GM18498 (cell line): ENCODE data around the gene NAXD.

Experiments
- ATAC-seq: cut with Tn5 transposase; IDR thresholded peaks from one replicate; pipeline ENCODE4 v1.9.1; 2021; ENCODE audit warnings: mild to moderate bottlenecking, moderate library complexity; ENCODE audit not compliant: unreplicated experiment

Gene NAXD

DNA sequence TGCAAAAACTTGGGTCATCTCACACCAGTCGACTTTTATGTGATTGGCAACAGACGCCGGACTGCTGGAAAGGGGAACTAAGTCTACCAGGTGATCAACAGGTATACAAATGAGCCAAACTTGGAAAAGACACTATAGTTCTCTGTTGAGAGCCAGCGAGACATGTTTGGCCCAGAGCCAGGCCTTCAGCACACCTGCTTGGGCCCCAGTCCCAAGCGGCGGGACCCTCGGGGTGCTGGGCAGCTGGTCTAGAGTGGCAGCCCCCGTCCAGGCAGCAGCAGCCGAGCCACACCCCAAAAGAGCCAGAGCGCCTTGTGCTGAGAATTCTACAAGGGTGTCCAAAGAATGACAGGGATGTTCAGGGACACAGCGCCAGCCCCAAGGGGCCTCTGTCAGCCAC is 28.0 kb downstream of the NAXD start:
- ATAC-seq = no peak

DNA sequence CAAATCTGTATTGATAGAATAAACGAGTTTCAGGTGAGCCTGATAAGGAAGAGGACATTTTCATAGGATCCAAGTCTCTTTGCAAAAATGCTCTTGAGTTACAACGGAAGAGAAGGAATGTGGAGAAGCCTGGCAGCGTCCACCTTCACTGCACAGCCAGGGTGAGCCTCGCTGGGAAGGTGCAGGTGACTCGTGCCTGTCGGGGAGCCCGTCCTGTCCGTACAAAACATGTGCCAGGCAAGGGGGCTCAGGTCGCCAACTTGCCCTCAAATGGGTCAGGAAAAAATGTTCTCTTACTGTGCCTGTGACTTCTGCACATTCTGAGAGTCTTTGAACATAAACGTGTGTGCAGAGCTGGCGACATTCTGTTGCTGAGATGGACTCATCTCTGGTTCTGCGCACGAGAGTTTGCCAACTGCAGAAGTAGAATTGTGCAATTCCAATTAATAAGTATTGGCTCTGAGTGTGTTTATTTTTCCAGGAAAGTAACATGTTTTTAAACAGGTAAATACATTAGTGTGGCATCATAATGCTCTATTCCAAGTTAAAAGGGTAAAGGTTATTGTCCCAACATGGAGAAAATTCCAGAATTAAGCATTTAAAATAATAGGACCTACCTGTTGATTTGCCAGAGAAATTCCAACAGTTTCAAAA is 28.6 kb downstream of the NAXD start:
- ATAC-seq = no peak

DNA sequence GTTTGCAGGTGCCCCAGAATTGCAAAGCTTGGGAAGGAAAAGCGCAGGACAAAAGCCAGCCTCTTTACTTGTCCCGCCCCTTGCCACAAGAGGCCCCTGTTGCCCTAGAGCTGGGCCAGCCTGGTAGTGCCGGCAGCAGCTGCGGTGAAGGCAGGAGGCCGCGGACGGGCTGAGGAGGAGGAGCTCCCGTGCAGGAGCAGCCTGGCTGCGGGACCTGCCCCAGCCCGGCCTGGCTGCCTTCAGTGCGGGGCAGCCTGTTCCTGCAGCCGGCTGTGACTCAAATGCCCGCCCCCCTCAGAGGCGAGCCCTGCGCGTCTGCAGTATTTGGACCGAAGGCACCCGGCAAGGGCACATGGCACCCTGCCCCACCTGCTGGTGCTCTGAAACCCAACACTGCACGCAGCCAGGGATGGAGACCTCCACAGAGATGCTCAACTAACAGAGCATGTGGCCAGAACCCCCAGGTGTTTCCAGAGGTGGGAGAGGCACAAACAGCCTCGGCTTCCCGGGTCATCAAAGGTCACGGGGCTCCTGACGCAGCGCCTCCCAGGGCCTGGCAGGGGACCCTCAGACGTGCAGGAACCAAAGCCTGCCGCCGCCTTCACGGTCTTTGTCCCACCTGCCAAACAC is 29.7 kb downstream of the NAXD start:
- peak; percentile 88 for ATAC-seq

DNA sequence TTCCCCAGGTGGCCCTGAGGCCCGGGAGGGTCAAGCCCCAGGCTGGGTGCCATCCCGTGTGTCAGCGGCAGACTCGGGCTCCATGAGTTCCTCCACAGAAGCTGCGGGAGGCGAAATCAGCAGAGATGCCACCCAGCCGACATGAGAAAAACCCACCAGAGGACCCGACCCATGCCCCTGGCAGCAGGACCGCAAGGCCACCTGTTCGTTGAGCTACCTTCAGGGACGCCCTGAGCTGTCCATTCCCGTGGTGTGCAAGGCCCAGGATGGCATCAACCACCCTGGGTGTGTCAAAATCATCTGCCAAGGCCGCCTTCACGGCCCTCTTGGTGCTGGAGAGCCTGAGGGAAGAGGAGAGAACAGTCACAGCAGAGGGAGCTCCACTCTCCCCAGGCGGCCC is 30.4 kb downstream of the NAXD start:
- ATAC-seq = no peak

DNA sequence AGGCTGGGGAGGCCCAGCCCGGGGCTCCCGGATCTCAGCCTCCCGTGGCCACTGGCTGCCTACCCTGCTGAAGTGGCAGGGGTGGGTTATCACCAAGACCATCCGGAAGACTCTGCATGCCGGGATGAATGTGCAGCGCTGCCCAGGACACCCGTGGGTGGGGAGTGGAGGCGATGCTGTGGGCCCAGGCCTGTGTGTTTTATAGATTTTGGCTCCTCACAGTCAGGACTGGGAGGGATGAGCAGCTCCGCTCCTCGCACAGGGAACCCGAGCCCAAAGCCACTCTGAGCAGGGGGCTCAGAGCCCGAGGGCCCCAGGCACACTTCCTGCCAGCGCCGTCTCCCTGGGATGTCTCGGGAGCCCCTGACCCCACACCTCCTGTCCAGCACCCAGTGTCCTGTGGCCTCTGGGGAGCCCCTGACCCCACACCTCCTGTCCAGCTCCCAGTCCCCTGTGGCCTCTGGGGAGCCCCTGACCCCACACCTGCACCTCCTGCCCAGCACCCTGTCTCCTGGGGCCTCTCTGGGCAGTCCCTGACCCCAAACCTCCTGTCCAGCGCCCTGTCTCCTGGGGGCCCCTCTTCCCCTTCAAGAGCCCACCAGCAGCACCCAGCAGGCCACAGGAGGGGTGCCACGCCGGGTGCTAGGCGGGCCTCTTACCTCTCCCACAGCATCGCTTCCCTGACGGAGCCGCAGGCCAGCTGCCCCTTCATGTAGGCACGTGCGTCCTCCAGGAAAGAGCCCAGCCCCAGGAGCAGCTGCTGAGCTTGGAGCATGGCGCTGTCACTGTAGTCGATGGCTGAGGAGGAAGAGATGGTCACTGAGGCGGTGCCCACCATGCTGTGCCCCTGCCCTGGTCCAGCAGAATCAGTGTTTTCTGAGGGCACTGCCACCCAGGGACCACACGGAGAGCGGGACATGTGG is 31.4 kb downstream of the NAXD start:
- ATAC-seq = no peak

DNA sequence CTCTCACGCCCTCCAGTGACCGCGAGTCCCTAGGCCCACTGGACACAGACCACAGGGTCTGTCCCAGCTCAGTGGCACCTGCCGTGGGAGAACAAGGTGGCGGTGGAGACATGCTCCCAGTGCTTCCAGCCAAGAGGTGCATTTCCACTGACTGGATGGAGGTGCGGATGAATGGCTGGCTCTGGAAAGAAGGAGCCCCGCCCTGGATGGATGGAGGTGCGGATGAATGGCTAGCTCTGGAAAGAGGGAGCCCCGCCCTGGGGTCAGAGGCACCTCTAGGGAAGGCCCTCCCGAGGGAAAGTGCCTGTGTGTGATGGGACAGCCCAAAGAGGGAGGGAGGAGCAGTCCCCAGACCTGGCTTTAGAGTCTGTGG is 32.0 kb downstream of the NAXD start:
- no peak for ATAC-seq

DNA sequence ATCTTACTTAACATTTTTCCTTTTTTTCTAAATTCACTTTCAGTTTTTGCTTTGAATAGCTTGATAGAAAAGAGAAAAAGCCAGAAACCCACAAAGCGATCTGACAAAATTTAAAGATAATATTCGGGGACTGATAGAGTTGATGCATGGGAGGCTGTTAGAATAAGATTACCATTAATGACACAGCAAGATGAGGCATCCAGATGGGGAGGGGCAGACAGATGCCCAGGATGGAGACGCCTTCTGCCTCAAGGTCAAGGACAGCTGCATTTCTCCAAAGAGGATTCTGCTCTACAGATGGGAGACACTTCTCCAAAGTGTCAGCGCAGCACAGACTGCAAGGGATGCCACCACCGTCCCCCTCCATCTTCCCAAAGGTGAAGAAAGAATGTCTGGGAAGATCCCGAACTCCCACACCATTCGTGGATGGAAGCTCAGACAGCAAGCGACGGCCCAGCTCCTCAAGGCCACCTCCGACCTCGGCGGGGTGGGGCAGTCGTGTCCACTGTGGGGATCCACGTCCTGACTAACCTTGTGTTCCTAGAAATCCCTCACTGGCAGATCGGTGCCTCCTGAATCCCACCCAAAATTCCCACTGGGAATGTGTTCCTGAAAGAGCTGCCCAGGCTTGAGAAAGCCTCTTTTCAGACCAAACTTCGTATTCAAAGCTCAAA is 32.9 kb downstream of the NAXD start:
- no peak for ATAC-seq

DNA sequence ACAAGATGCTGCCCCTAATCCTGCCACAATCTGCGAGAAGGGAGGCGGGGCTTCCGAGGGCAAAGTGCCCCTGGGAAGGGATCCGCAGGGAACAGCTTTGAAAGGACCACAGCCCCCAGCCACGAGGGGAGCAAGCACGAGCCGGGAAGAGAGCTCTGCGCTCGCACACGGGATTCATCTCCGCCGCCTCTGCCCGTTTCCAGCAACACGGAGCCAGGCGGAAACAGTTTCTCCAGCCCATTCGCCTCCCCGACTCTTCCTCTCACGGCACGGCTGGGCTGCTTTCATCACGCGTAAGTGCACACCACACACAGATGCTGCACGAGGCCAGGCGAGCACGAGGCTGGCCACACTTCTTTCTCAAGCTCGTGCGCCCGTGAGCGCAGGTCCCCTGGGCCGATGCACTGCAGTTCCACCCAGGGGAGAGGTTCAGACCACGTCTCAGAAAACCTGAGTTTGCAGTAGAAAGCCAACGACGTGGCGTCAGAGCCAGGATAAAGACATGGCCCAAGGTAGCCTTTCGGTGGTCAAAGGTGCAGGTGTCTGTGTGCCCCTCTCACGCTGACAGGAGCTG is 33.6 kb downstream of the NAXD start:
- ATAC-seq = no peak

DNA sequence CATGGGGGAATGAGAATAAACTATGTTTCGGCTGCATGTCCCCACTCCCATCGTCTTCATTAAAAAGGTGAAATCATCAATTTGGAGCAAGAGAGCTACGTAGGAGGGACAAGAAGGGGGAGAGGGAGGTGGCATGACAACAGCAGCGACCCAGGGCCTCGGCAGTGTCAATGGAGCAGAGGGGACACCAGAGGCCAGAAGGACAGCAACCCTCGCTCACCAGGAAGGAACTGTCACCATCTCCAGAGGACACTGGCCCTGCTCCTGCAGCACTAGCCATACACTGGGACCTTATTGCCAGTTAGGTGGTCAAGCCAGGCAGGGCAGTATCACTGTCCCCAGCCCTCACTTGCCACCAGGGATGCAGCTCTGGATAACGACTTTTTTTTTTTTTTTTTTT is 34.2 kb downstream of the NAXD start:
- no peak for ATAC-seq

DNA sequence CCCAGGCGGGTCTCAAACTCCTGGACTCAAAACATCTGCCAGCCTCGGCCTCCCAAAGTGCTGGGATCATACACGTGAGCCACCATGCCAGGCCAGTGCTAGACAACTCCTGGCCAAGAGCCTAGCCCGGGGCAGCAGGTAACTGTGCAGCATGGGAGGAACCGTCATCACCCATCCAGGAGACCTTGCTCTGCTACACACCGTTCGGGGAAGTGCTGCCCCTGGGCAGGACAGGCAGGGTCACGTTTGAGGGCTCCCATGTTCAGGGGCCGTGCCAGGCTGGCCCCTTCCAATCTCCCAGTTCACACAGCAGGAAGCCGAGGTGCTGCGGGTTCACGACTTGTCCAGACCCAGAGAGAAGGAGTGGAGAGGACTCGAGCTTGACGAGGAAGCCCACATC is 35.1 kb downstream of the NAXD start:
- no peak for ATAC-seq

DNA sequence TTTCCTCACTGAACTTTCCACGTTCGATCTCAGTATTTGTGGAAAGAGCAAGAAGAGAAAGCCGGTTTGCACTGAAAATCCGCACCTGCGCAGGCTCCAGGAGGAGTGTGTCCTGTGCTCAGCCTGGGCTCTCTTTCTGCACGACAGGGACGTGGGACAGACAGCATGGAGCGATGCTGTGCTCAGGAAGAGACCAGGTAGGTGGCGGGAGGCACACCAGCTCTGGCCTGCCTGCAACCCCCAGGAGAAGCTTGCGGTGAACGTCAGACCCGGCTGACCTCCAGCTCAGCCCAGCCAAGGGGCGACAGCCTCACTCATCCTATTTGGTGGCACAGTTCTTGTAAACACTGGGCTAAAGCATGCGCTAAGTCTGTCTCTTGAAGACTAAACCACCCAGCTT is 35.9 kb downstream of the NAXD start:
- no peak for ATAC-seq

DNA sequence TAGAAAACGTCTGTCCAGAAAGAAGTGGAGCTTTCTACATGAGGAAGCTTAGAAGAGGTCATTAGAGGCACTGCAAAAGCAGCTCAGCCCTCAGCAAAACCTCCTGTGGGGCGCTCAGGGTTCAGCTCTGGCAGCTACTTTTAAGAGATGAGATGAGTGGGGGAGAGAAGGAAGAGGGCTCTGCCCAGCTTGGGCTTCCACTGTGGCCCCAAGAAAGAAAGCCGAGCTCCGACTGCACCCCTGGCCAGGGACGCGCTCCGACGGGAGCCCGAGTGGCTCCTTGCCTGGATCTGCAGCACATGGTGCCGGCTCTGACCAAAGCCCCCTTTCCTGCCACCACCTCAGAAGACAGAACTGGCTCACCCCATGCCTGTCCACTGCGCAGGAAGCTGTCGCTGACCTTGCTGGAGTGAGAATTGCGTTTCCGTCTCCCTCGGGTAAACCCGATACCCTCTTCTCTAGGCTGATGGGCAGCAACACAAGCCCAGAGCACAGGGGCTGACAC is 36.4 kb downstream of the NAXD start:
- ATAC-seq = no peak

DNA sequence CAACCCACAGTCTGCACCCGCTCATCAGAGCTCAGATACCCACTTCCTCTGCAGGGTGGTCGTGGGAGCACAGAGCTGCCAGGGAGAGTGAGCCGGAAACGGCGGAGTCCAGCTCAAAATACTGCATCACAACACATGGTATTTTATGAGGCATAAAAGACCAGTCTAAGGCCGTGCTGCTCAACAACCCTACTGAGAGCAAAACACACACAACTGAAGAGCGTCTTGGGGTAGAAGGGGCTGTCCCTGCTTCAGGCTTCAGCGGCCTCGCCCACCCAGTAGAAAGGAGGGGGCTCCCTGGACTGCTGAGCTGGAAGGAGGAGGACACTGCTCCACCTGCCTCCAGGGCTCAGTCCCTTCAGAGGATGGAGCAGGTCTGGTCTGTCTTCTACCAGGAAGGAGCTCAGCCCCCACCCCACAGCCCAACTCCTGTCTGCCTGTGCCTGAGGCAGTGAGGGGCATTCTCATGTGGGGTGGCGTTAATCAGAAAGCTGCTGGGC is 36.9 kb downstream of the NAXD start:
- ATAC-seq = no peak

DNA sequence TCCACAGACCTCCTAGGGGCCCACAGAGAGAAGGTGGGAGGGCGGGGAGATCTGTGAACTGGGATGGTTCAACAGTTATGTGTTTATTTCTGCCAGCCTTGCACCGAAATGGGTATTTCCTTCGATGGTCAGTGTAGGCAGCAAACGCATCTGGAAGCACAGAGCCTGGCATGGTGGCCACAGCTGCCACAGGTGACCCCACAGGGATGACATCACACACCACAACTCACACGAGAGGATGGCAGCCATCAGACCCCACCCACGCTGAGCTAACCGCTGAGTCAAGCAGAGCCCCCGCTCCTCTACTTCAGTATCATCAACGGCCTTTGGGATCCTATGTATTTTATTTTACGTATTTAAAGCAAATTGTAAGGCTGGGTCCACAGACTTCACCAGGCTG is 37.4 kb downstream of the NAXD start:
- no peak for ATAC-seq

DNA sequence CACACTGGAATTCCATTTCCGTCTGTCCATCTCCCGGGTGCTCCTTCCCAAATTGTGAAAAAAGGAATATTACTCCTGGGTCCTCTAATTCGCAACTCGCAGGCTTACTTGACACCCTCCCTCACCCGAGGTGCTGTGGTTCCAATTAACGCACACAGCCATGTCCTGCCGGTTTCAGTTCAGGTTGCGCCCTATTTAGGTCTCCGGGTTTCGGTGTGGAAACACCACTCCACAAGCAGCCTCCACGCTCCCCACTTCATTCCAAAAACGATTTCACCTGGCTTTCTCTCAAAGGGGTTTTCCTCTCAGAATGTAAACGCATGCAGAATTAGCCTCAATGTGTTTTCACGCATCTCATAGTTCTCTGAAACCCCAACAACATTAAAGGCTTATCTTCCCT is 37.9 kb downstream of the NAXD start:
- no peak for ATAC-seq

DNA sequence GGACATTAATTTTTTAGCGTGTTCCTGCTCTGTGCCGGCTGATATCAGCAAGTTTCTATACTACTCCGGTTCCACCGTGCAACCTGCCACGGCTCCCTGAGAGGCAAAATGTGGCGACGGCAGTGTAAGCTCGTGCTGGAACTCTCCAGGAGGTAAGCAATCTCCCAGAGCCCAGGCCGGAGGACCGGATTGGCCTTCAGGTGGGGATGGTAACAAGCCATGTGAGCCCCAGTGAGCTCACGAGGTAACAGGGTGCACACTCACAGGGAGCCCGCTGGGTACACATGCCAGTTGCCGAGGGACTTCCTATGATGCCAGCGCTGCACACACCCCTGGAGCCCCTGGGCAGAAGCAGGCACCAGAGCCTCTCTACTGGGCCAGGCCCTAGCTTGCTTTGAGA is 38.5 kb downstream of the NAXD start:
- no peak for ATAC-seq

DNA sequence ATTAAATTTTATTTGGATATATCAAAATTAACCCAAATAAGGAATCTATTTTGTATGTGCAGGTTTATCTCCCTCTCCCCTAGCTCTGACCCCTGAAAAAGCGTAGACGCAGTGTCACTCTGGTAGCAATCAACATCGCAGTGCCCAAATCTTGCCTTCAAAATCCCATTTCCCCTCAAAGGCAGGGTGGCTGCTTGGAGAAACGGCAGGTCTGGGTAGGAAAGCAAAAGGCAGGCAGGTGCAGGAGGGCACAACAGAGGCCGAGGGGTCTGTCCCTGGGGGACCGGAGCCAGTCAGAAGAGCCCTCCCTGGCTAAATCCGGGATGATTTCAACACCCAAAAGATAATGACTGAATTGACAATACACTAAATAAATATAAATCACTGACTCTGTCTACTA is 41.9 kb downstream of the NAXD start:
- no peak for ATAC-seq

DNA sequence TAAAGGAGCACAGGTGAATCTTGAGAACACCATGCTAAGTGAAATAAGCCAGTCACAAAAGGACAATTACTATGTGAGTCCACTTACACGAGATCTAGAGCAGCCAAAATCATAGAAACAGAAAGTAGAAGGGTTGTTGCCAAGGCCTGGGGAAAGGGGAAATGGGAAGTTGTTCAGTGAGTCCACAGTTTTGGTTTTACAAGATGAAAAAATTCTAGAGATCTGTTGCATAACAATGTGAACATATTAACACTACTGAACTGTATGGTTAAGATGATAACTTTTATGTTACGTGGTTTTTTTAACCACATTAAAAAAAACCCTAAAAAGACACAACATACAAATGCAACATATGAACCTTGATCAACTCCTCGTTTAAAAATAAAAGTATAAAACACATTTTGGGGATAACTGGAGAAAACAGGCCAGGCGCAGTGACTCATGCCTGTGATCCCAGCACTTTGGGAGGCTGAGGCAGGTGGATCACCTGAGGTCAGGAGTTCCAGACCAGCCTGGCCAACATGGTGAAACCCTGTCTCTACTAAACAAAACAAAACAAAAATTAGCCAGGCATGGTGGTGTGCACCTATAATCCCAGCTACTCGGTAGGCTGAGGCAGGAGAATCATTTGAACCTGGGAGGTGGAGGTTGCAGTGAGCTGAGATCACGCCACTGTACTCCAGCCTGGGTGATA is 43.0 kb downstream of the NAXD start:
- ATAC-seq = peak; percentile 81

DNA sequence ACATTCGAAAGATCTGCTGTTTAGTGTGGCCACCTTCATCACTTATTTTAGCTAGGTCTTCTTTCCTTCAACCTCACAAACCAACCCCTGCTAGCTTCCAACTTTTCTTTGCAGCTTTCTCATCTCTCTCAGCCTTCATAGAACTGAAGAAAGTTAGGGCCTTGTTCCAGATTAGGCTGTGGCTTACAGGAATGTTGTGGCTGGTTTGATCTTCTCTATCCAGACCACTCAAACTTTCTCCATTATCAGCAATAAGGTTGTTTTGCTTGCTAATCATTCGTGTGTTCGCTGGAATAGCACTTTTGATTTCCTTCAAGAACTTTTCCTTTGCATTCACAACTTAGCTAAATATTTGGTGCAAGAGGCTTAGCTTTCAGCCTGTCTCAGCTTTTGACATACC is 45.9 kb downstream of the NAXD start:
- ATAC-seq = no peak

DNA sequence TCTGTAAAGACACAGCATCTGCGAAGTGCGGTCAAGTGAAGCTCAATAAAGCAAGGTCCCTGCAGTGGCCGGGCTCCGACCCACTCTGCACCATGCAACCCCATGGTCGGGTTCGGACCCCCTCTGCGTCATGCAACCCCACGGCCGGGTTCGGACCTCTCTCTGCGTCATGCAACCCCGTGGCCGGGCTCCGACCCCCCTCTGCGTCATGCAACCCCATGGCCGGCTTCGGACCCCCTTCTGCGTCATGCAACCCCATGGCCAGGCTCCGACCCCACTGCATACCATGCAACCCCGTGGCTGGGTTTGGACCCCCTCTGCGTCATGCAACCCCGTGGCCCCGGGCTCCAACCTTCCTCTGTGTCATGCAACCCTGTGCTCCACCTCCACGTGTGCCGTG is 46.7 kb downstream of the NAXD start:
- no peak for ATAC-seq
